ENCODE data around the gene SLC9A9.

The SLC9A9 gene

GRCh38 chr3:143430568-143430967, 417.7 kb downstream of the SLC9A9 start:
- CTCF ChIA-PET = interaction anchor here (1.0 to 6.8 kb wide), 8 partner anchors 11 to 244 kb away, joined by 3 to 37 read pairs (median 4); no protein-coding TSS in a partner anchor

GRCh38 chr3:143429628-143430514, 418.4 kb downstream of the SLC9A9 start:
- ChIA-PET CTCF (interaction anchor here (1.0 to 6.8 kb wide), 9 partner anchors 10 to 245 kb away, joined by 3 to 37 read pairs (median 3); no protein-coding TSS in a partner anchor), POLR2A (no interaction called here)
- TF ChIP-seq, protein P1, sequence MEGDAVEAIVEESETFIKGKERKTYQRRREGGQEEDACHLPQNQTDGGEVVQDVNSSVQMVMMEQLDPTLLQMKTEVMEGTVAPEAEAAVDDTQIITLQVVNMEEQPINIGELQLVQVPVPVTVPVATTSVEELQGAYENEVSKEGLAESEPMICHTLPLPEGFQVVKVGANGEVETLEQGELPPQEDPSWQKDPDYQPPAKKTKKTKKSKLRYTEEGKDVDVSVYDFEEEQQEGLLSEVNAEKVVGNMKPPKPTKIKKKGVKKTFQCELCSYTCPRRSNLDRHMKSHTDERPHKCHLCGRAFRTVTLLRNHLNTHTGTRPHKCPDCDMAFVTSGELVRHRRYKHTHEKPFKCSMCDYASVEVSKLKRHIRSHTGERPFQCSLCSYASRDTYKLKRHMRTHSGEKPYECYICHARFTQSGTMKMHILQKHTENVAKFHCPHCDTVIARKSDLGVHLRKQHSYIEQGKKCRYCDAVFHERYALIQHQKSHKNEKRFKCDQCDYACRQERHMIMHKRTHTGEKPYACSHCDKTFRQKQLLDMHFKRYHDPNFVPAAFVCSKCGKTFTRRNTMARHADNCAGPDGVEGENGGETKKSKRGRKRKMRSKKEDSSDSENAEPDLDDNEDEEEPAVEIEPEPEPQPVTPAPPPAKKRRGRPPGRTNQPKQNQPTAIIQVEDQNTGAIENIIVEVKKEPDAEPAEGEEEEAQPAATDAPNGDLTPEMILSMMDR (IDR thresholded peaks at IDR 0.05; ENCODE audit: control extremely low read depth, extremely low read depth, low read depth, missing control alignments) = no peak
- DNase-seq (ENCODE audit: extremely low spot score) = no peak

More at GRCh38 chr3:143430568-143430967, 417.7 kb downstream of the SLC9A9 start:
- POLR2A ChIA-PET = no interaction called here
- TF ChIP-seq, protein P1 (IDR thresholded peaks at IDR 0.05; ENCODE audit: control extremely low read depth, extremely low read depth, low read depth, missing control alignments) = no peak
- DNase-seq (ENCODE audit: extremely low spot score) = no peak

DNA sequence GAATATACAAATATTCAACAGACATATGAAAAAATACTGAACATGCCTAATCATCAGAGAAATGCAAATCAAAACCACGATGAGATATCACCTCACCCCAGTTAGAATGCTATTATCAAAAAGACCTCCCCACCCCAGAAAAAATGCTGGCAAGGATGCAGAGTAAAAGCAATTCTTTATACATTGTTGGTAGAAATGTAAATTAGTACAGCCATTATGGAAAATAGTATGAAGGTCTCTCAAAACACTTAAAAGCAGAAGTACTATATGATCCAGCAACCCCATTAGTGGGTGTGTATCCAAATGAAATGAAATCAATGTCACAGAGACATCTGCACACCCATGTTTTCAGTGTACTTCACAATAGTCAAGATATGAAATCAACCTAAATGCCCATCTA, 420.0 kb downstream of the SLC9A9 start:
- ChIA-PET POLR2A (no interaction called here), CTCF (no interaction called here)
- TF ChIP-seq, protein P1 (IDR thresholded peaks at IDR 0.05; ENCODE audit: control extremely low read depth, extremely low read depth, low read depth, missing control alignments) = no peak
- DNase-seq (ENCODE audit: extremely low spot score) = no peak

DNA sequence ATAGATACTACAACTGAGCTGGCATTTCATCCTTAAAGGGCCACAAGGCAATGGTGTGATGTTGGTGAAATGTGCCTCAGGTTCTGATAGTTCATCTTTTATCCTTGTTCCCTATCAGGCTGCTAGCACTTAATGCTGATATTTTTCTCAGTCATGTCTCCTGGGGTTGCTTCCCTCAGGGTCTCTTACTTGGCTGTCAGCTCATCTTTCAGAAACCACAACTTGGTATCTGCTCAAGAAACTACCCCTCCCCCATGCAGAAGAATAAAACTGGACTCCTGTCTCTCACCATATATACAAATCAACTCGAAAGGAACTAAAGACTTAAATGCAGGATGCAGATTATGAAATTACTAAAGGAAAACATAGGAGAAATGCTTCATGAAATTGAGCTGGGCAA, 420.6 kb downstream of the SLC9A9 start:
- ChIA-PET POLR2A (no interaction called here), CTCF (interaction anchor here (1.3 to 4.9 kb wide), 2 partner anchors 8 to 247 kb away, joined by 5 to 34 read pairs; no protein-coding TSS in a partner anchor)
- DNase-seq (ENCODE audit: extremely low spot score) = no peak
- TF ChIP-seq, protein P1 (IDR thresholded peaks at IDR 0.05; ENCODE audit: control extremely low read depth, extremely low read depth, low read depth, missing control alignments) = no peak

DNA sequence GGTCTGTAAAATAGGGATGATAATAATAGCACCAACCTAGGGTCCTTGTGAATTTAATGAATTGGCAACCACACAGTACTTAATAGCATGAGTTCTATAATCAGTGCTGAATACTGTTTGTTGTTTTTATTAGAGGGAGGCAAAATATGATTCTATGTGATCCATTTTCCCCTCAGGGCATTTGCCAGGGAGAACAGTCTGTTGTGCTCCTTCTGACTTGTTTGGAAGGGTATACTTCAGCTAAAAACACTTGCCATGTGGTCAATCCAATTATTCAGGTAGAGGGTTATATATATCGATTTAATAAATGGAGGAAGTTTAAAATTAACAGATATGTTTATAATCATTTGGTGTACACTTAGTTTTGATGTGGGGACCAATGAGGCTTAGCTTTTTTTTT, 423.4 kb downstream of the SLC9A9 start:
- DNase-seq (ENCODE audit: extremely low spot score) = no peak
- TF ChIP-seq, protein P1 (IDR thresholded peaks at IDR 0.05; ENCODE audit: control extremely low read depth, extremely low read depth, low read depth, missing control alignments) = no peak
- POLR2A ChIA-PET = no interaction called here
- CTCF ChIA-PET = interaction anchor here (1.7 to 4.9 kb wide), 2 partner anchors 11 to 42 kb away, joined by 3 to 34 read pairs; no protein-coding TSS in a partner anchor

- ChIA-PET POLR2A (no interaction called here), CTCF (interaction anchor here (1.2 to 2.6 kb wide), 2 partner anchors 12 to 13 kb away, joined by 3 to 16 read pairs; no protein-coding TSS in a partner anchor)
- TF ChIP-seq, protein P1 (IDR thresholded peaks at IDR 0.05; ENCODE audit: control extremely low read depth, extremely low read depth, low read depth, missing control alignments) = no peak
- no peak for DNase-seq (ENCODE audit: extremely low spot score)
Observed at GRCh38 chr3:143421556-143421955, 426.7 kb downstream of the SLC9A9 start.
